ENCODE measurements around the gene C16orf74. TPM values are rescaled to one million over a fixed set of nuclear protein-coding genes. Genes with fewer than 3 reads are reported as not detected.

C16orf74 gene
- total RNA-seq, 1 donor from 2014 or later = 0.64 TPM

DNA sequence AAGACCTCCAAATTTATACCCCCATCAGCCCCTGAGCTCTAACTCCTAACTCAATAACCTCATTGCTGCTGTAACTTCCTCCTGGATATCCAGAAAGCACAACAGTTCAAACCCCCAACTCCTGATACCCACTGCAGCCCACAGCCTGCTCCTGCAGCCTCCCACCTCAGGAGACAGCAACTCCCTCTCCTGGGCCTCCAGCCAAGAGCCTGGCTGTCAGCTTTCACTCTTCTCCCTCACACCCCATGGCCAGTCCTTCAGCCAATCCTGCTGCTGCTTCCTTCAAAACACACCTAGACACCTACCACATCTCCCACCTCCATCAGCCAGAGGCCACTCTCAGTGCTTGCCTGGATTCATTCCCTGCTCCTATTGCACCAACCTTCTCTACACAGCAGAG is 67.5 kb downstream of the C16orf74 start:
- H3K4me1 Mint-ChIP-seq (ENCODE audit: unreplicated experiment) = peaks cover 13% of the 10 kb centered on the region
- no peak overlapping the region for H3K27ac Mint-ChIP-seq (ENCODE audit: unreplicated experiment)
- no peak for DNase-seq (ENCODE audit: low spot score)
- TF ChIP-seq, protein P1, sequence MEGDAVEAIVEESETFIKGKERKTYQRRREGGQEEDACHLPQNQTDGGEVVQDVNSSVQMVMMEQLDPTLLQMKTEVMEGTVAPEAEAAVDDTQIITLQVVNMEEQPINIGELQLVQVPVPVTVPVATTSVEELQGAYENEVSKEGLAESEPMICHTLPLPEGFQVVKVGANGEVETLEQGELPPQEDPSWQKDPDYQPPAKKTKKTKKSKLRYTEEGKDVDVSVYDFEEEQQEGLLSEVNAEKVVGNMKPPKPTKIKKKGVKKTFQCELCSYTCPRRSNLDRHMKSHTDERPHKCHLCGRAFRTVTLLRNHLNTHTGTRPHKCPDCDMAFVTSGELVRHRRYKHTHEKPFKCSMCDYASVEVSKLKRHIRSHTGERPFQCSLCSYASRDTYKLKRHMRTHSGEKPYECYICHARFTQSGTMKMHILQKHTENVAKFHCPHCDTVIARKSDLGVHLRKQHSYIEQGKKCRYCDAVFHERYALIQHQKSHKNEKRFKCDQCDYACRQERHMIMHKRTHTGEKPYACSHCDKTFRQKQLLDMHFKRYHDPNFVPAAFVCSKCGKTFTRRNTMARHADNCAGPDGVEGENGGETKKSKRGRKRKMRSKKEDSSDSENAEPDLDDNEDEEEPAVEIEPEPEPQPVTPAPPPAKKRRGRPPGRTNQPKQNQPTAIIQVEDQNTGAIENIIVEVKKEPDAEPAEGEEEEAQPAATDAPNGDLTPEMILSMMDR (IDR thresholded peaks at IDR 0.05; ENCODE audit: unreplicated experiment) = no peak
- no peaks in the 10 kb centered on the region for H3K9me3 Mint-ChIP-seq (ENCODE audit: unreplicated experiment)
- H3K4me3 Mint-ChIP-seq (ENCODE audit: unreplicated experiment) = no peak overlapping the region
- H3K36me3 Mint-ChIP-seq (ENCODE audit: low read depth, unreplicated experiment) = no peaks in the 10 kb centered on the region
- H3K27me3 Mint-ChIP-seq (ENCODE audit: unreplicated experiment) = peaks cover 3% of the 10 kb centered on the region

DNA sequence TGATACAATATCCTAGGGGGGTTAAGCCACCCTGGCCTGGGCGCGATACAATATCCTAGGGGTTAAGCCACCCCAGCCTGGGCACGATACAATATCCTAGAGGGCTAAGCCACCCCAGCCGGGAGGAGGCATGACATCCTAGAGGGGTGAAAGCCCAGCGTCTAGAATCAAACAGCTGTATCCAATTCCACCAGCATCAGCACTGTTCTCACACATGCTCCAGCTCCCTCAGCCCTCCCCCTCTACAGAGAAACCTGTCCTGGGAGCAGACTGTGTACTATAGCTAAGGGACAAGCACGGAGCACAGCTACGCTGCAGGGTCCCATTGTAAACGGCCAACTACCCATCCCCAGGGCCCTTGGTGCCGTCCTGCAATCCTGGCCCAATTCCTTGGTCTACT is 68.4 kb downstream of the C16orf74 start:
- H3K27me3 Mint-ChIP-seq (ENCODE audit: unreplicated experiment) = peaks cover 1% of the 10 kb centered on the region
- DNase-seq (ENCODE audit: low spot score) = no peak
- H3K9me3 Mint-ChIP-seq (ENCODE audit: unreplicated experiment) = no peaks in the 10 kb centered on the region
- peaks cover 13% of the 10 kb centered on the region for H3K4me1 Mint-ChIP-seq (ENCODE audit: unreplicated experiment)
- H3K36me3 Mint-ChIP-seq (ENCODE audit: low read depth, unreplicated experiment) = no peaks in the 10 kb centered on the region
- no peak overlapping the region for H3K27ac Mint-ChIP-seq (ENCODE audit: unreplicated experiment)
- TF ChIP-seq, protein P1 (IDR thresholded peaks at IDR 0.05; ENCODE audit: unreplicated experiment) = no peak
- H3K4me3 Mint-ChIP-seq (ENCODE audit: unreplicated experiment) = no peak overlapping the region

DNA sequence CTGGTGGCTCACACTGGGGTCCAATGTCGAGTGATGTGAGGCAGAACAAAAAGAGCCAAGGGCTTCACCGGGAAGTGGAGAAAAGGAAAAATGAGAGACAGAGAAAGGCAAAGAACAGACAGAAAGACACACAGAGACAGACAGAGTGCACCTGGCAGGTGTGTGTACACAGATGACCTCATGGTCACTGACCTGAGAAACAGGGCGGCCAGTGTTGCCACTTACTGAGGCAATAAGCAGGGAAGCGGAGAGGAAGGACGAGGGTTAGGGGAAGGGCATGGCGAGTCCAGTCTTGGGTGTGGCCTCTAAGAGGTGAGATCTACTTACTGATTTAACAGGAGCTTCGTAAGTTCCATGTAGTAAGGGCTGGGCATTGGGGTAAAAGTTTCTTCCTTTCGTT is 69.6 kb downstream of the C16orf74 start:
- DNase-seq (ENCODE audit: low spot score) = no peak
- H3K36me3 Mint-ChIP-seq (ENCODE audit: low read depth, unreplicated experiment) = no peaks in the 10 kb centered on the region
- no peak overlapping the region for H3K4me3 Mint-ChIP-seq (ENCODE audit: unreplicated experiment)
- peaks cover 1% of the 10 kb centered on the region for H3K27me3 Mint-ChIP-seq (ENCODE audit: unreplicated experiment)
- TF ChIP-seq, protein P1 (IDR thresholded peaks at IDR 0.05; ENCODE audit: unreplicated experiment) = no peak
- H3K27ac Mint-ChIP-seq (ENCODE audit: unreplicated experiment) = peak overlapping the region; percentile 15
- peaks cover 13% of the 10 kb centered on the region for H3K4me1 Mint-ChIP-seq (ENCODE audit: unreplicated experiment)
- H3K9me3 Mint-ChIP-seq (ENCODE audit: unreplicated experiment) = no peaks in the 10 kb centered on the region

DNA sequence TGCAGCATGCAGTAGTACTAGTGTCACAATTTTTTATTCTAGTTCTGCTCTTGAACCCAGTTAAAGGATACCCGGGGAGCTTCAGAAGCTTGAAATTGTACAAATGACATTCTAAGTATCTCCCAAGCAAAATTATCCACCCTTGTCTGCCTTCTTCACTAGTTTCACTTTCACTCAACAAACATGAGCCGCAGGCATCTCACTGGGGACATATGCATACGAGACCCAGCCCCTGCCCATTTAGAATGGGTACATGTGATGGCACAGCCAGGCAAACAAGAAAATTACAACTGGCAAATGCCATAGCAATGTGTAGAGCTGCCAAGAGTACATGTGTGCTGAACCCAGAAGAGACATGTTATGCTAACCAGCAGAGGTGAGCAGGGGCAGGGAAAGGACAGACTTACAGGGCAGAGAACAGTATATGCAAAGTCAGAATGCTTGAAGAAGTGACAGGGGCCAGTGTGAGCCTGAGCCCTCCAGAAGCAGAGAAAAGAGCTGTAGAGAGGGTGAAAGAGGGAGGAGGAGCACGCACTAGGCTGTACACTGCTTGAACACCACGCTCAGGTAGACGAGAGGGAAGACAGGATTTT is 70.4 kb downstream of the C16orf74 start:
- TF ChIP-seq, protein P1 (IDR thresholded peaks at IDR 0.05; ENCODE audit: unreplicated experiment) = no peak
- Mint-ChIP-seq H3K9me3 (ENCODE audit: unreplicated experiment) (no peaks in the 10 kb centered on the region), H3K4me1 (ENCODE audit: unreplicated experiment) (peaks cover 13% of the 10 kb centered on the region), H3K27me3 (ENCODE audit: unreplicated experiment) (peaks cover 1% of the 10 kb centered on the region), H3K36me3 (ENCODE audit: low read depth, unreplicated experiment) (no peaks in the 10 kb centered on the region), H3K27ac (ENCODE audit: unreplicated experiment) (no peak overlapping the region), H3K4me3 (ENCODE audit: unreplicated experiment) (no peak overlapping the region)
- no peak for DNase-seq (ENCODE audit: low spot score)

DNA sequence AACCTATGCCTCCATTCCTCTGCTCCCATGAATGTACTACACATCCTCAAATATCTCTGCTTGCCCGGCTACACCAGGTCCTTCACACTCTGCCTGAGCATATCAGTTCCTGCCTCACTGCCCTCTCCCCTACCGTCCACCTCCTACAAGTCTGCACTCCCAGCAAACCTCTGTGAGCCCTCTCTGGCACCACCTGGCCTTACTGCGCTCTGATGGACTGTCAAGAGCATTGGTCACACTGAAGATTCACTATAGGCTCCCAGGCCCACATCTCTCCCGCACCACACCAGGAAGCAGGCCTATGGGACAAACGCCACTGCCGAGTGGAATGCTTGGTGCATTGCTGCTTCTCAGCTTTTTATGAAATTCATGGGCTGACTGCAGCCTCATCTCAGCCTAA is 71.0 kb downstream of the C16orf74 start:
- TF ChIP-seq, protein P1 (IDR thresholded peaks at IDR 0.05; ENCODE audit: unreplicated experiment) = no peak
- no peaks in the 10 kb centered on the region for H3K9me3 Mint-ChIP-seq (ENCODE audit: unreplicated experiment)
- no peak overlapping the region for H3K27ac Mint-ChIP-seq (ENCODE audit: unreplicated experiment)
- H3K27me3 Mint-ChIP-seq (ENCODE audit: unreplicated experiment) = peaks cover 1% of the 10 kb centered on the region
- peaks cover 13% of the 10 kb centered on the region for H3K4me1 Mint-ChIP-seq (ENCODE audit: unreplicated experiment)
- no peak overlapping the region for H3K4me3 Mint-ChIP-seq (ENCODE audit: unreplicated experiment)
- H3K36me3 Mint-ChIP-seq (ENCODE audit: low read depth, unreplicated experiment) = no peaks in the 10 kb centered on the region
- DNase-seq (ENCODE audit: low spot score) = no peak

Measured in endothelial cell (in vitro differentiated cells).